ENCODE results near the gene PKP2. TPM values are rescaled to one million over a fixed set of nuclear protein-coding genes. Genes with fewer than 3 reads are reported as not detected.

Gene PKP2
- total RNA-seq, 1 experiment from 2014 or later, result 18.4 TPM

- Histone ChIP-seq H3K9ac (ENCODE audit: extremely low read depth, insufficient read length, low read length) (no peak overlapping the region), H2AK5ac (ENCODE audit: insufficient read length, low read length) (no peak overlapping the region), H3K56ac (ENCODE audit: insufficient read length, low read depth, low read length) (no peak overlapping the region), H2BK15ac (ENCODE audit: low read depth, low read length) (no peak overlapping the region), H3T11ph (ENCODE audit: low read length) (no peak overlapping the region), H2AFZ (ENCODE audit: low read length) (no peak overlapping the region), H4K91ac (ENCODE audit: insufficient read length, low read depth, low read length) (no peak overlapping the region), H3K14ac (ENCODE audit: insufficient read depth, low read length) (no peak overlapping the region), H3K9me3 (ENCODE audit: control insufficient read depth, low read depth, low read length) (no peaks in the 10 kb centered on the region), H2BK5ac (ENCODE audit: insufficient read length, low read length) (no peak overlapping the region), H4K8ac (replicated peaks; ENCODE audit: insufficient read length, low read depth, low read length) (no peak overlapping the region), H3K27ac (ENCODE audit: insufficient read length, low read depth, low read length) (no peak overlapping the region), H4K20me1 (ENCODE audit: control insufficient read depth, insufficient read depth, insufficient read length) (no peaks in the 10 kb centered on the region), H3K23me2 (ENCODE audit: insufficient read length, low read depth, low read length, poor library complexity, severe bottlenecking) (no peaks in the 10 kb centered on the region), H2BK120ac (ENCODE audit: low read depth, low read length, poor library complexity, severe bottlenecking) (no peak overlapping the region), H4K5ac (ENCODE audit: insufficient read length, low read depth, low read length) (no peak overlapping the region), H3K79me2 (ENCODE audit: insufficient read depth, low read length) (no peaks in the 10 kb centered on the region), H3K4ac (ENCODE audit: low read depth, low read length) (no peak overlapping the region), H3K23ac (ENCODE audit: insufficient read length, low read depth, low read length) (no peak overlapping the region), H3K27me3 (ENCODE audit: insufficient read depth, low read length) (no peaks in the 10 kb centered on the region), H3K4me1 (ENCODE audit: insufficient read depth, low read length) (no peaks in the 10 kb centered on the region), H3K18ac (ENCODE audit: insufficient read length, low read depth, low read length) (no peak overlapping the region), H3K79me1 (ENCODE audit: insufficient read depth, low read depth, low read length, poor library complexity, severe bottlenecking) (no peaks in the 10 kb centered on the region), H2BK12ac (ENCODE audit: insufficient read length, low read depth, low read length) (no peak overlapping the region), H2BK20ac (ENCODE audit: low read depth, low read length, poor library complexity, severe bottlenecking) (no peak overlapping the region), H3K4me2 (ENCODE audit: insufficient read depth, insufficient read length, low read length) (no peak overlapping the region)
- Mint-ChIP-seq H3K36me3 (ENCODE audit: insufficient read depth in 1 of 3, low read depth in 3 of 3) (peaks cover 0 to 5% (median 0%) of the 10 kb centered on the region in 3 experiments; a peak in 2 of 7 replicates), H3K27ac (peak overlapping the region in 1 of 3 experiments; percentile 4; a peak in 1 of 7 replicates), H3K4me3 (no peak overlapping the region), H3K4me1 (peaks cover 0 to 8% of the 10 kb centered on the region in 2 experiments; a peak in 2 of 4 replicates), H3K9me3 (no peaks in the 10 kb centered on the region), H3K27me3 (ENCODE audit: low read depth) (no peaks in the 10 kb centered on the region)
- no peak for TF ChIP-seq CTCF (conservative IDR thresholded peaks at IDR 0.05)
- no CpG with 5 or more reads among the region's 2 CpGs for WGBS (ENCODE audit: extremely low coverage, insufficient read length, low lambda C conversion rate)
- DNase-seq, result no peak
Measured at GRCh38 chr12:32828552-32828951, 68.0 kb downstream of the PKP2 start.
